OCI-LY7 (cell line): ENCODE measurements around the gene COL15A1.

Experiments
- CTCF ChIP-seq: fragments of 200-600 bp; sonication (generic); conservative IDR thresholded peaks from 2 replicates; pipeline ENCODE4 v1.5.1; 2014; ENCODE audit warnings: mild to moderate bottlenecking, antibody characterized with exemption, low read length, moderate library complexity, mixed read lengths
- EZH2phosphoT487 ChIP-seq: fragments of 200-600 bp; sonication (generic); IDR thresholded peaks from 2 replicates; pipeline ENCODE4 v1.6.1; 2018; ENCODE audit warnings: low read depth, borderline replicate concordance, mild to moderate bottlenecking, mixed run types, antibody characterized with exemption, low read length, moderate library complexity, mixed read lengths

GRCh38 chr9:98950262-98950661 is 6.6 kb downstream of the COL15A1 start:
- TF ChIP-seq CTCF (no peak), EZH2phosphoT487 (no peak)
